SH-SY5Y (cell line): ENCODE results near the gene JADE3.

ENCODE experiments used
- GATA2 ChIP-seq: IDR thresholded peaks from 2 replicates; pipeline ENCODE4 v1.6.1; 2011; ENCODE audit warnings: mild to moderate bottlenecking, low read depth, low read length
- GATA3 ChIP-seq: IDR thresholded peaks from 2 replicates; pipeline ENCODE4 v1.6.1; 2011; ENCODE audit warnings: low read depth, mild to moderate bottlenecking, low read length, moderate library complexity

Gene JADE3

GRCh38 chrX:47060708-47061107 is 148.5 kb downstream of the JADE3 start:
- TF ChIP-seq GATA2 (no peak), GATA3 (no peak)

- TF ChIP-seq GATA3 (no peak), GATA2 (no peak)
These were observed 149.2 kb downstream of the JADE3 start for GRCh38 chrX:47061238-47061919.

GRCh38 chrX:47063179-47063578 is 151.0 kb downstream of the JADE3 start:
- TF ChIP-seq GATA2 = no peak
- no peak for TF ChIP-seq GATA3

GRCh38 chrX:47068214-47068613 is 156.0 kb downstream of the JADE3 start:
- no peak for TF ChIP-seq GATA2
- TF ChIP-seq GATA3 = no peak

- TF ChIP-seq GATA2 = no peak
- no peak for TF ChIP-seq GATA3
These were observed 156.5 kb downstream of the JADE3 start for GRCh38 chrX:47068720-47069119.

- no peak for TF ChIP-seq GATA3
- no peak for TF ChIP-seq GATA2
These were observed 166.2 kb downstream of the JADE3 start, which contains the start of gene RGN for GRCh38 chrX:47078129-47079043. RGN (plus strand) TSS chrX:47078443; CDS start chrX:47081145, 2,702 bp downstream.

GRCh38 chrX:47080215-47080914 is 168.1 kb downstream of the JADE3 start:
- TF ChIP-seq GATA3 (no peak), GATA2 (no peak)

- TF ChIP-seq GATA3 (no peak), GATA2 (no peak)
These were observed 168.7 kb downstream of the JADE3 start for GRCh38 chrX:47080915-47081236.

- TF ChIP-seq GATA3 (no peak), GATA2 (no peak)
These were observed 179.0 kb downstream of the JADE3 start for GRCh38 chrX:47091149-47091775.

GRCh38 chrX:47093248-47093647 is 181.0 kb downstream of the JADE3 start:
- TF ChIP-seq GATA3 = no peak
- no peak for TF ChIP-seq GATA2

- no peak for TF ChIP-seq GATA3
- no peak for TF ChIP-seq GATA2
These were observed 181.6 kb downstream of the JADE3 start for GRCh38 chrX:47093860-47094259.

- TF ChIP-seq GATA2 = no peak
- TF ChIP-seq GATA3 = no peak
These were observed 184.8 kb downstream of the JADE3 start for GRCh38 chrX:47097018-47097417.

- no peak for TF ChIP-seq GATA3
- TF ChIP-seq GATA2 = no peak
These were observed 186.3 kb downstream of the JADE3 start for GRCh38 chrX:47098338-47099094.
